ENCODE data around the gene CD109. TPM values are rescaled to one million over a fixed set of nuclear protein-coding genes. Genes with fewer than 3 reads are reported as not detected.

Gene CD109
- polyA plus RNA-seq, 1 donor from 2014 or later, result 0.07 TPM

DNA sequence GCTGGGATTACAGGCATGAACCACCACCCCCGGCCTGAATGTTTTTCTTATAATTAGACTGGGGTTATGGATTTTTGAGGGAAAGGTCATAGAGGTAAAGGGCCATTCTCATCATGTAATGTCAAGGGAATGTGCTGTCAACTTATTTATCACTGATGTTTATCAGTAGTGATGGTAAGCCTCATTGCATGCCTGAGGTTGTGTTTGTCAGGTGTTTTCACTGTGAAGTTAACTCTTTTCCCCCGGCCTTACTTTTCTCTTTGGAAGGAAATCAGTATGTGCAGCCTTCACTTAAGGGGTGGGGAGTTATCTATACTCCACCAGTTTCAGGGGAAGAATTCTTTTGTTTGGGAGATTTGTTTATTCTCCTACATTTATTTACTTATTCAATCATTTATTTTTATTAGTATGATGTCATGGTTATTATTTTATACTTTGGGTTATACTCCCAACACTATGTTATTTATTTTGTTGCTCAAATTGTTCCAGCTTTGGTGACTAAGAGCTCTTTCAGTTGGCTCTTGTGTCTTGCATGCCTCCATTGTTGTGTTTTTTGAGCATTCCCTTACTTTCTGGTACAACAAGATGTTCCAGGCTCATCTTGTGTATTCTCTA is 39.4 kb upstream of the CD109 start:
- Histone ChIP-seq H3F3A (ENCODE audit: insufficient read depth, low read length, poor library complexity, severe bottlenecking) (no peaks in the 10 kb centered on the region), H3K27me3 (ENCODE audit: insufficient read depth, low read depth, low read length) (no peaks in the 10 kb centered on the region), H2AFZ (ENCODE audit: low read depth, low read length) (no peak overlapping the region), H3K36me3 (ENCODE audit: insufficient read depth, low read length) (no peaks in the 10 kb centered on the region), H4K20me1 (ENCODE audit: insufficient read depth) (no peaks in the 10 kb centered on the region), H3K4me3 (ENCODE audit: low read length) (no peak overlapping the region), H3K79me2 (replicated peaks; ENCODE audit: insufficient read depth, low read length) (no peaks in the 10 kb centered on the region), H3K27ac (ENCODE audit: low read length) (no peak overlapping the region), H3K9me3 (ENCODE audit: low read length) (no peaks in the 10 kb centered on the region), H3K9ac (ENCODE audit: low read length) (no peak overlapping the region), H3K9me2 (ENCODE audit: insufficient read depth, low read length) (no peaks in the 10 kb centered on the region), H3K4me2 (ENCODE audit: low read length) (no peak overlapping the region)
- TF ChIP-seq TAF1 (IDR thresholded peaks at IDR 0.05; ENCODE audit: low read depth), result no peak

DNA sequence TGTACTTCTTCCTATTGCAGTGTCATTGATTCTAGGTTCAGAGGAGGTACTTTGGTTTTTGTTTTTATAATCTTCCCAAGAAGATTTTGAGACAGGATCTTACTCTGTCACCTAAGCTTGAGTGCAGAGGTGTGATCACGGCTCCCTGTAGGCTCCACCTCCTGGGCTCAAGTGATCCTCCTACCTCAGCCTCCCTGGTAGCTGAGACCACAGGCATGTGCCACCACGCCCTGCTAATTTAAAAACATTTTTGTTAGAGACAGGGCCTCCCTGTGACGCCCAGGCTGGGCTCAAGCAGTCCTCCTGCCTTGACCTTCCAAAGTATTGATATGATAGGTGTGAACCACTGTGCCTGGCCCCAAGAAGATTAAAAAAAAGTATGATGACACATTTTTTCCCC is 38.8 kb upstream of the CD109 start:
- Histone ChIP-seq H3F3A (ENCODE audit: insufficient read depth, low read length, poor library complexity, severe bottlenecking) (no peaks in the 10 kb centered on the region), H3K9me3 (ENCODE audit: low read length) (no peaks in the 10 kb centered on the region), H4K20me1 (ENCODE audit: insufficient read depth) (no peaks in the 10 kb centered on the region), H3K27ac (ENCODE audit: low read length) (no peak overlapping the region), H3K27me3 (ENCODE audit: insufficient read depth, low read depth, low read length) (no peaks in the 10 kb centered on the region), H3K9me2 (ENCODE audit: insufficient read depth, low read length) (no peaks in the 10 kb centered on the region), H3K4me2 (ENCODE audit: low read length) (no peak overlapping the region), H3K36me3 (ENCODE audit: insufficient read depth, low read length) (no peaks in the 10 kb centered on the region), H2AFZ (ENCODE audit: low read depth, low read length) (no peak overlapping the region), H3K9ac (ENCODE audit: low read length) (no peak overlapping the region), H3K79me2 (replicated peaks; ENCODE audit: insufficient read depth, low read length) (no peaks in the 10 kb centered on the region), H3K4me3 (ENCODE audit: low read length) (no peak overlapping the region)
- TF ChIP-seq EZH2 (IDR thresholded peaks at IDR 0.05; ENCODE audit: borderline replicate concordance, insufficient read depth, low read length, poor library complexity, severe bottlenecking) (no peak), MXI1 (conservative IDR thresholded peaks at IDR 0.05; ENCODE audit: poor library complexity, severe bottlenecking) (no peak), SMC3 (conservative IDR thresholded peaks at IDR 0.05; ENCODE audit: poor library complexity) (no peak), POLR2AphosphoS5 (IDR thresholded peaks at IDR 0.05) (no peak)
- TF ChIP-seq, protein P1, sequence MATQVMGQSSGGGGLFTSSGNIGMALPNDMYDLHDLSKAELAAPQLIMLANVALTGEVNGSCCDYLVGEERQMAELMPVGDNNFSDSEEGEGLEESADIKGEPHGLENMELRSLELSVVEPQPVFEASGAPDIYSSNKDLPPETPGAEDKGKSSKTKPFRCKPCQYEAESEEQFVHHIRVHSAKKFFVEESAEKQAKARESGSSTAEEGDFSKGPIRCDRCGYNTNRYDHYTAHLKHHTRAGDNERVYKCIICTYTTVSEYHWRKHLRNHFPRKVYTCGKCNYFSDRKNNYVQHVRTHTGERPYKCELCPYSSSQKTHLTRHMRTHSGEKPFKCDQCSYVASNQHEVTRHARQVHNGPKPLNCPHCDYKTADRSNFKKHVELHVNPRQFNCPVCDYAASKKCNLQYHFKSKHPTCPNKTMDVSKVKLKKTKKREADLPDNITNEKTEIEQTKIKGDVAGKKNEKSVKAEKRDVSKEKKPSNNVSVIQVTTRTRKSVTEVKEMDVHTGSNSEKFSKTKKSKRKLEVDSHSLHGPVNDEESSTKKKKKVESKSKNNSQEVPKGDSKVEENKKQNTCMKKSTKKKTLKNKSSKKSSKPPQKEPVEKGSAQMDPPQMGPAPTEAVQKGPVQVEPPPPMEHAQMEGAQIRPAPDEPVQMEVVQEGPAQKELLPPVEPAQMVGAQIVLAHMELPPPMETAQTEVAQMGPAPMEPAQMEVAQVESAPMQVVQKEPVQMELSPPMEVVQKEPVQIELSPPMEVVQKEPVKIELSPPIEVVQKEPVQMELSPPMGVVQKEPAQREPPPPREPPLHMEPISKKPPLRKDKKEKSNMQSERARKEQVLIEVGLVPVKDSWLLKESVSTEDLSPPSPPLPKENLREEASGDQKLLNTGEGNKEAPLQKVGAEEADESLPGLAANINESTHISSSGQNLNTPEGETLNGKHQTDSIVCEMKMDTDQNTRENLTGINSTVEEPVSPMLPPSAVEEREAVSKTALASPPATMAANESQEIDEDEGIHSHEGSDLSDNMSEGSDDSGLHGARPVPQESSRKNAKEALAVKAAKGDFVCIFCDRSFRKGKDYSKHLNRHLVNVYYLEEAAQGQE (IDR thresholded peaks at IDR 0.05; ENCODE audit: borderline replicate concordance), result no peak

DNA sequence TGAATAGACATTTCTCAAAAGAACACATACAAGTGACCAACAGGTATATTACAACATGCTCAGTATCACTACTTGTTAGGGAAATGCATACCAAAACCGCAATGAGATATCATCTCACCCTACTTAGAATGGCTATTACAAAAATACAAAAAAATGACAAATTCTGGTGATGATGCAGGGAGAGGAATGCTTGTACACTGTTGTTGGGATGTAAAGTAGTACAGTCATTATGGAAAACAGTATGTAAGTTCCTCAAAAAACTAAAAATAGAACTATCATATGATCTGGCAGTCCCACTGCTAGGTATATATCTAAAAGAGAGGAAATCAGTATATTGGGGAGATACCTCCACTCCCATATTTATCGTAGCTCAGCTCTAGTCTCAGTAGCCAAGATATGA is 31.3 kb upstream of the CD109 start:
- TF ChIP-seq, protein P1 (IDR thresholded peaks at IDR 0.05; ENCODE audit: borderline replicate concordance), result no peak
- TF ChIP-seq TAF1 (IDR thresholded peaks at IDR 0.05; ENCODE audit: low read depth) (no peak), POLR2AphosphoS5 (IDR thresholded peaks at IDR 0.05) (no peak), RAD21 (conservative IDR thresholded peaks at IDR 0.05) (no peak), EP300 (conservative IDR thresholded peaks at IDR 0.05; ENCODE audit: poor library complexity, severe bottlenecking) (no peak), SMC3 (conservative IDR thresholded peaks at IDR 0.05; ENCODE audit: poor library complexity) (no peak), MXI1 (conservative IDR thresholded peaks at IDR 0.05; ENCODE audit: poor library complexity, severe bottlenecking) (no peak), EZH2 (IDR thresholded peaks at IDR 0.05; ENCODE audit: borderline replicate concordance, insufficient read depth, low read length, poor library complexity, severe bottlenecking) (no peak)
- TF ChIP-seq, protein P2, sequence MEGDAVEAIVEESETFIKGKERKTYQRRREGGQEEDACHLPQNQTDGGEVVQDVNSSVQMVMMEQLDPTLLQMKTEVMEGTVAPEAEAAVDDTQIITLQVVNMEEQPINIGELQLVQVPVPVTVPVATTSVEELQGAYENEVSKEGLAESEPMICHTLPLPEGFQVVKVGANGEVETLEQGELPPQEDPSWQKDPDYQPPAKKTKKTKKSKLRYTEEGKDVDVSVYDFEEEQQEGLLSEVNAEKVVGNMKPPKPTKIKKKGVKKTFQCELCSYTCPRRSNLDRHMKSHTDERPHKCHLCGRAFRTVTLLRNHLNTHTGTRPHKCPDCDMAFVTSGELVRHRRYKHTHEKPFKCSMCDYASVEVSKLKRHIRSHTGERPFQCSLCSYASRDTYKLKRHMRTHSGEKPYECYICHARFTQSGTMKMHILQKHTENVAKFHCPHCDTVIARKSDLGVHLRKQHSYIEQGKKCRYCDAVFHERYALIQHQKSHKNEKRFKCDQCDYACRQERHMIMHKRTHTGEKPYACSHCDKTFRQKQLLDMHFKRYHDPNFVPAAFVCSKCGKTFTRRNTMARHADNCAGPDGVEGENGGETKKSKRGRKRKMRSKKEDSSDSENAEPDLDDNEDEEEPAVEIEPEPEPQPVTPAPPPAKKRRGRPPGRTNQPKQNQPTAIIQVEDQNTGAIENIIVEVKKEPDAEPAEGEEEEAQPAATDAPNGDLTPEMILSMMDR (IDR thresholded peaks at IDR 0.05; ENCODE audit: poor library complexity, severe bottlenecking), result no peak
- Histone ChIP-seq H3K27me3 (ENCODE audit: insufficient read depth, low read depth, low read length) (no peaks in the 10 kb centered on the region), H2AFZ (ENCODE audit: low read depth, low read length) (no peak overlapping the region), H3K36me3 (ENCODE audit: insufficient read depth, low read length) (no peaks in the 10 kb centered on the region), H3F3A (ENCODE audit: insufficient read depth, low read length, poor library complexity, severe bottlenecking) (no peaks in the 10 kb centered on the region), H3K79me2 (replicated peaks; ENCODE audit: insufficient read depth, low read length) (no peaks in the 10 kb centered on the region), H3K4me3 (ENCODE audit: low read length) (no peak overlapping the region), H3K9me2 (ENCODE audit: insufficient read depth, low read length) (no peaks in the 10 kb centered on the region), H3K4me2 (ENCODE audit: low read length) (no peak overlapping the region), H3K27ac (ENCODE audit: low read length) (no peak overlapping the region), H3K9me3 (ENCODE audit: low read length) (no peaks in the 10 kb centered on the region), H3K9ac (ENCODE audit: low read length) (no peak overlapping the region), H4K20me1 (ENCODE audit: insufficient read depth) (no peaks in the 10 kb centered on the region)
